D341Med (cell line): ENCODE results near the gene SLC13A1.

Experiments
- DNase-seq: peaks from one replicate; pipeline ENCODE4 v3.0.0; 2012; ENCODE audit warnings: low spot score

SLC13A1 gene

GRCh38 chr7:123191132-123191531 is 8.6 kb downstream of the SLC13A1 start:
- DNase-seq = no peak

GRCh38 chr7:123190109-123190831 is 9.5 kb downstream of the SLC13A1 start:
- DNase-seq = no peak

- no peak for DNase-seq
Measured at GRCh38 chr7:123185756-123186155, 14.0 kb downstream of the SLC13A1 start.

- DNase-seq = no peak
Measured at GRCh38 chr7:123184271-123184670, 15.5 kb downstream of the SLC13A1 start.

- no peak for DNase-seq
Measured at GRCh38 chr7:123183431-123183830, 16.3 kb downstream of the SLC13A1 start.

- no peak for DNase-seq
Measured at GRCh38 chr7:123177442-123177841, 22.3 kb downstream of the SLC13A1 start.

GRCh38 chr7:123170333-123171246 is 29.2 kb downstream of the SLC13A1 start:
- DNase-seq = no peak

GRCh38 chr7:123169065-123169464 is 30.7 kb downstream of the SLC13A1 start:
- DNase-seq = no peak

GRCh38 chr7:123157606-123158005 is 42.2 kb downstream of the SLC13A1 start:
- no peak for DNase-seq

- no peak for DNase-seq
Measured at GRCh38 chr7:123155571-123155970, 44.2 kb downstream of the SLC13A1 start.

GRCh38 chr7:123154231-123154860 is 45.4 kb downstream of the SLC13A1 start:
- DNase-seq = peak; percentile 57

GRCh38 chr7:123151443-123151842 is 48.3 kb downstream of the SLC13A1 start:
- DNase-seq = no peak

- no peak for DNase-seq
Measured at GRCh38 chr7:123148813-123149212, 51.0 kb downstream of the SLC13A1 start.

GRCh38 chr7:123143252-123144006 is 56.3 kb downstream of the SLC13A1 start:
- DNase-seq = no peak

GRCh38 chr7:123140561-123140960 is 59.2 kb downstream of the SLC13A1 start:
- no peak for DNase-seq

- DNase-seq = no peak
Measured at GRCh38 chr7:123135960-123136359, 63.8 kb downstream of the SLC13A1 start.

- no peak for DNase-seq
Measured at GRCh38 chr7:123133924-123134323, 65.8 kb downstream of the SLC13A1 start.

GRCh38 chr7:123131961-123132360 is 67.8 kb downstream of the SLC13A1 start:
- no peak for DNase-seq

- DNase-seq = no peak
Measured at GRCh38 chr7:123131556-123131955, 68.2 kb downstream of the SLC13A1 start.

- no peak for DNase-seq
Measured at GRCh38 chr7:123131140-123131539, 68.6 kb downstream of the SLC13A1 start.

- DNase-seq = no peak
Measured at GRCh38 chr7:123126691-123127090, 73.1 kb downstream of the SLC13A1 start.

GRCh38 chr7:123126171-123126570 is 73.6 kb downstream of the SLC13A1 start:
- no peak for DNase-seq
